Breast epithelium (tissue), 4 donors: ENCODE measurements around the gene USP2. TPM values are rescaled to one million over a fixed set of nuclear protein-coding genes. Genes with fewer than 3 reads are reported as not detected.

Experiments
- DNase-seq, 2 donors: peaks; one replicate each; pipeline ENCODE4 v3.0.0-alpha.2; 2019; ENCODE audit warnings: low spot score in 2 of 2
- H3K27ac ChIP-seq, 2 donors: fragments of 200-600 bp; sonication (generic) in 1 of 2; one replicate each; pipeline ENCODE4 v1.5.1; 2016 to 2019; ENCODE audit warnings: mild to moderate bottlenecking in 1 of 2
- H3K27me3 ChIP-seq, 2 donors: fragments of 200-600 bp; sonication (generic) in 1 of 2; one replicate each; pipeline versions ENCODE4 v1.5.1 to v1.6.0; 2017 to 2019; ENCODE audit warnings: control low read depth in 1 of 2, mild to moderate bottlenecking in 1 of 2
- H3K36me3 ChIP-seq: fragments of 200-600 bp; one replicate; pipeline ENCODE4 v1.5.1; 2019
- H3K4me1 ChIP-seq, 2 donors: fragments of 200-600 bp; sonication (generic); one replicate each; pipeline ENCODE4 v1.5.1; 2016 to 2019; ENCODE audit warnings: control low read depth in 1 of 2
- H3K4me3 ChIP-seq, 3 donors: fragments of 200-600 bp; sonication (generic); 1 replicate in 2 of 3; 2 replicates in 1 of 3; pipeline ENCODE4 v1.5.1; 2016 to 2019; ENCODE audit warnings: mild to moderate bottlenecking in 3 of 3, moderate library complexity in 2 of 3
- H3K9me3 ChIP-seq, 2 donors: fragments of 200-600 bp; sonication (generic) in 1 of 2; one replicate each; pipeline ENCODE4 v1.5.1; 2016 to 2019; ENCODE audit warnings: control low read depth in 1 of 2
- POLR2A ChIP-seq: fragments of 450-650 bp; IDR thresholded peaks from one replicate; pipeline ENCODE4 v1.6.1; 2016; ENCODE audit warnings: antibody characterized with exemption, mild to moderate bottlenecking, moderate library complexity
- POLR2AphosphoS5 ChIP-seq, 3 donors: sonication (generic); formaldehyde crosslinking; IDR thresholded peaks; one replicate each; pipeline ENCODE4 v1.6.1; 2017; ENCODE audit warnings: antibody characterized with exemption in 3 of 3
- intact Hi-C: fragments of 100-400 bp; cut with DNase I; formaldehyde crosslinking; loops from one replicate; pipeline ENCODE4 v1.15.1; 2023; ENCODE audit warnings: low total_unique reads
- total RNA-seq, 3 donors: library from RNA; depleted of rRNA; stranded (reverse); fragments of >200 nt; gene quantifications; one replicate each; pipeline ENCODE4 v1.1.0, GENCODE V29; 2016
- TF ChIP-seq, protein P1 (sequence below), 3 donors: fragments of 450-650 bp; IDR thresholded peaks; one replicate each; pipeline ENCODE4 v1.5.1; 2016 to 2017; ENCODE audit warnings: antibody characterized with exemption in 3 of 3, mild to moderate bottlenecking in 3 of 3, moderate library complexity in 3 of 3

USP2 gene
- total RNA-seq, 3 donors from 2014 or later = 0.48 to 3.8 (median 2.0) TPM

DNA sequence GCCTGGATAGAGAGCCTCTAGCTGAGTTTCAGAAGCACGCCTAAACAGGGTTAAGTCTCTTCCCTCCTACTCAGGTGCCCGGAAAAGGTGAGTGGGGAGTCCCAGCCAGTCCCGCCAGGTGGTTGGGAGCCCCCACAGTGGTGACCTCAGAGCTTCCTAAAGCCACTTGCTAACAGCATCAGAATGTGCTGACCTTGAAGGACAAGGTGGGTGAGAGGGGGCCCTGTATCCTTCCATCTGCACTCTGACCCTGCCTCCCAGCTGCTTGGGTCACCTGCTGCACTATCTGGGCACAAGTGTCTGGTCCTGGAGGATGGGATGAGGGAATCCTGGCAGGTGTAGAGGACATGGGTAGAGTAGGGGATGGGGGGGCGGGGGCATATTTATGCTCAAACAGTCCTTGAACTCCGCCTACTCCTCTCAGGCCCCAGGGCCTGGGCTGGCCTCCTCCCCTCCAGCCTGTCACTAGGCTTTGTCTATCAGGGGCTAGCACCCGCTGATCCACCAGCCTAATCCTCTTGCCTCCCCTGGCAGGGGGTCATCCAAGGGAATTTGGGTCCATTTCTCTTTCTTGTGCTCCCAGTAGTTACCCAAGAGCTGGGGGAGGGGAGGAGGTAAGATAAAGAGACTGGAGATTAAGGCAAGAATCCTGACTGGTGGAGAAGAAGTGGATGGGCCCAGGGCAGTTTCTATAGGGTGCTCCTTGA is 3.4 kb downstream of the USP2 start:
- no peaks in the 10 kb centered on the region for H3K36me3 ChIP-seq
- no peak for TF ChIP-seq POLR2A
- TF ChIP-seq, protein P1, sequence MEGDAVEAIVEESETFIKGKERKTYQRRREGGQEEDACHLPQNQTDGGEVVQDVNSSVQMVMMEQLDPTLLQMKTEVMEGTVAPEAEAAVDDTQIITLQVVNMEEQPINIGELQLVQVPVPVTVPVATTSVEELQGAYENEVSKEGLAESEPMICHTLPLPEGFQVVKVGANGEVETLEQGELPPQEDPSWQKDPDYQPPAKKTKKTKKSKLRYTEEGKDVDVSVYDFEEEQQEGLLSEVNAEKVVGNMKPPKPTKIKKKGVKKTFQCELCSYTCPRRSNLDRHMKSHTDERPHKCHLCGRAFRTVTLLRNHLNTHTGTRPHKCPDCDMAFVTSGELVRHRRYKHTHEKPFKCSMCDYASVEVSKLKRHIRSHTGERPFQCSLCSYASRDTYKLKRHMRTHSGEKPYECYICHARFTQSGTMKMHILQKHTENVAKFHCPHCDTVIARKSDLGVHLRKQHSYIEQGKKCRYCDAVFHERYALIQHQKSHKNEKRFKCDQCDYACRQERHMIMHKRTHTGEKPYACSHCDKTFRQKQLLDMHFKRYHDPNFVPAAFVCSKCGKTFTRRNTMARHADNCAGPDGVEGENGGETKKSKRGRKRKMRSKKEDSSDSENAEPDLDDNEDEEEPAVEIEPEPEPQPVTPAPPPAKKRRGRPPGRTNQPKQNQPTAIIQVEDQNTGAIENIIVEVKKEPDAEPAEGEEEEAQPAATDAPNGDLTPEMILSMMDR (IDR thresholded peaks at IDR 0.05) = no peak
- no peaks in the 10 kb centered on the region for H3K27me3 ChIP-seq
- H3K4me1 ChIP-seq = peaks cover 21 to 43% of the 10 kb centered on the region in 2 donors
- peak in 1 of 2 donors; percentile 43 for DNase-seq
- H3K27ac ChIP-seq = peak overlapping the region; percentile 75 to 93
- H3K9me3 ChIP-seq = no peaks in the 10 kb centered on the region
- no peak overlapping the region for H3K4me3 ChIP-seq
- intact Hi-C loops = no loop called here

DNA sequence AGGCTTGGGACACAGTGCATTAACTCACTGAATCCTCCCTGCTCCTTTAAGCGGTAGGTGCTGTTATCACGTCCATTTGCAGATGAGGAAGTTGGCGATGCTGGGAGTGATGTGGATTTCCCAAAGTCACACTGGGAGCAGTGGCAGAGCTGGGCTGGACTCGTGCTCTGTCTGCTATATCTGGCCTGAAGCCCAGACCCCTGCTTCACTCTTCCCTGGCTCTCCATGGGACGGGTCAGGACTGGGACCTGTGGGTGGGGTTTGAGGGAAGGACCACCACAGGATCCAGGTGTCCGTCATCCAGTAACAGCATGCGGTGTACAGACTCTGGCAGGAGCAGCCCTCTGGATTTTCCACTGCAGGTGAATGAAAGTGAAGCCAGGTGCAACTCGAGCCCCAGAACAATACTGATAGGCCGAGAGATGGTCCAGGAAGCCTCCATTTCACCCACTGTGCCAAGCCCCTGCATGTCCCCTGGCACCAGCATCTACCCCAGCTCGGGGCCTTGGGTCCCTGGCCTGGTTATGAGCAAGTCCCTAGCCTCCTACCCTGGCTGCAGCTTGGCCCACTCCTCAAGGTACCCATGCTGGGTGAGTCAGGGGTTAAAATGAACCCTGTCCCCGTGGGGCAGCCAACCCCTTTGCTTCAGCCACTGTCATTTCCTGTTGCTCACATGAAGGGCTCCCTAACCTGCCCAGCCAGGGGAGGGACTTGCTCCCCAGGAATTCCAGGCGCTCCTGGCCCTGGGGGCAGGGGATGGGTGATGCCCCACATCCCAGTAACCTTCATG is 4.2 kb downstream of the USP2 start:
- intact Hi-C loops = no loop called here
- H3K4me1 ChIP-seq = peaks cover 21 to 41% of the 10 kb centered on the region in 2 donors
- TF ChIP-seq POLR2AphosphoS5 (IDR thresholded peaks at IDR 0.05) (no peak), POLR2A (no peak)
- TF ChIP-seq, protein P1 (IDR thresholded peaks at IDR 0.05) = no peak
- peak; percentile 46 to 62 for DNase-seq
- no peaks in the 10 kb centered on the region for H3K9me3 ChIP-seq
- H3K4me3 ChIP-seq = no peak overlapping the region
- H3K27me3 ChIP-seq = no peaks in the 10 kb centered on the region
- H3K27ac ChIP-seq = peak overlapping the region; percentile 75 to 93
- no peaks in the 10 kb centered on the region for H3K36me3 ChIP-seq

DNA sequence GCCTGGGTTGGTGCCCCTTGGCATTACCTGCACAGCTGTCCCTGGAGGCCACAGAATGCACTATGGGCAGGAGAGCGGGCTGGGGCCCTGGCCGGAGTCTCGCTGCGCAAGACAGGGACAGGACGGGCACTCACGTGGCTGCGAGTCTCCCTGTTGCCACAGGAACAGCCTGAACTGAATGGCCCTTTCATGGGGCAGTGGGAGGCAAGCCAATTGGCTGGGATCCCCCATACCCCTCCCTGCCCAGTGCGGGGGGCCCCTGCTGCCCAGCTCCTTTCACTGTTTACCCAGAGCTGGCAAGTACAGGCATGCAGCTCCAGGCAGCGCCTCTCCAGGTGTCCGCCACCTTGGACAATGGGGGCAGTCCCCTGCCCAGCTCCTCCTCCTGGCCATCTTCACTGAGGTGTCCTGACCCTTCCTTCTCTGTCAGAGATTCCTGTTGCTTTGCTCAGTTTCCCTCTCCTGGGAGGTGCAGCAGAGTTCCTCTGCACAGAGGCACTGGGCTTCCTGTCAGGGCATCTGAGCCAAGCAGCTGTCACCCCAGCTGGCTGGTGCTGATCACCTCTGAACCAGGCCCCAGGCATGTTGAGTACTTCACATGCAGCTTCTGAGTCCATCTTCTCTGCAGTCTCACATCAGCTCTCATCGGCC is 5.2 kb downstream of the USP2 start:
- TF ChIP-seq, protein P1 (IDR thresholded peaks at IDR 0.05) = no peak
- peak in 2 of 3 donors; percentile 15 to 57 for TF ChIP-seq POLR2AphosphoS5 (IDR thresholded peaks at IDR 0.05)
- H3K27me3 ChIP-seq = no peaks in the 10 kb centered on the region
- H3K27ac ChIP-seq = peak overlapping the region; percentile 93 to 95
- DNase-seq = peak; percentile 78 to 93
- no peaks in the 10 kb centered on the region for H3K9me3 ChIP-seq
- peak overlapping the region in 2 of 3 donors; percentile 27 to 48 for H3K4me3 ChIP-seq
- intact Hi-C loops = no loop called here
- peaks cover 21 to 37% of the 10 kb centered on the region in 2 donors for H3K4me1 ChIP-seq
- no peaks in the 10 kb centered on the region for H3K36me3 ChIP-seq

DNA sequence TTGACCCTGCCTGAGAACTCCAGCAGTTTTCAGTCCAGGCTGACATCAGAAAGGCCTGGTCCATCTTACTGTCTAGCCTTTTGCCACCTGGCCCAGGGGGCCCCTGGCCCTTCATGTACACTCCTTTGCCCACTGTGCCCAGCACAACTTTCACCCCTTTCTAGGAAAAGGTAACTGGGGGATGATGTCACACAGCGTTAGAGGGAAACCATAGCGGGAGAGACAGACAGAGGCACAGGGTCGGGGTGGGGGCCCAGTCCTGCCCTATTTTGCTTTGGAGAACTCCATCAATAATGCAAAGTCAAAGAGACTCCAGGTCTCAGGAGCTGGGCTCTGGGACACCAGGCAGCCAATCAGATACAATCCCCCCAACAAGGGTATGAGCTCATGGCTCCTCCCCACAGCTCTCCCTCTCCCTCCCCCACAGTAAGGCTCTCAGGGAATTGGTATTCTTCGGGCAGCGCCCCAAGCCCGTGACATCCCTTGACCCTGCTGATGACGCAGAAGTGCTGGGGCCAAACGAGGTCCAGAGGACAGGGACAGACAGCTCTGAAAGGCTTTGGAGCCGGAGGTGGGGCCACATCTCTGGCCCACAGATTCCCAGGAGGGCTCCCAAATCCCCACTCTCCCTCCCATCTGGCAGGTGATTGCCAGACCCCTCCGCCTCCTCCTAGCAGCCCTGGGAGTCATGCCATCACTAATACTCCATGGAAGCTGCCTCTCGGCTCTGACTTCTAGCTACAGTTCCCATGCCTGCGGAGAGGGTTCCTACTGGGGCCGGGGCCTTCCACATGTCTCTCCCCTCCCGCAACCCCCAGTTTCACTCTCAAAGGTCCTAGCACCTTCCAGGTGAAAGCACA is 5.9 kb downstream of the USP2 start:
- peak; percentile 55 to 86 for DNase-seq
- no peaks in the 10 kb centered on the region for H3K9me3 ChIP-seq
- intact Hi-C loops = no loop called here
- no peak for TF ChIP-seq POLR2AphosphoS5 (IDR thresholded peaks at IDR 0.05)
- TF ChIP-seq, protein P1 (IDR thresholded peaks at IDR 0.05) = no peak
- no peaks in the 10 kb centered on the region for H3K36me3 ChIP-seq
- peak overlapping the region; percentile 93 to 95 for H3K27ac ChIP-seq
- H3K4me1 ChIP-seq = peaks cover 21 to 37% of the 10 kb centered on the region in 2 donors
- peak overlapping the region in 2 of 3 donors; percentile 27 to 48 for H3K4me3 ChIP-seq
- H3K27me3 ChIP-seq = no peaks in the 10 kb centered on the region
